ENCODE results near the gene ZMIZ1. TPM values are rescaled to one million over a fixed set of nuclear protein-coding genes. Genes with fewer than 3 reads are reported as not detected.

ZMIZ1 gene
- polyA plus RNA-seq, 1 experiment: 7.6 TPM

DNA sequence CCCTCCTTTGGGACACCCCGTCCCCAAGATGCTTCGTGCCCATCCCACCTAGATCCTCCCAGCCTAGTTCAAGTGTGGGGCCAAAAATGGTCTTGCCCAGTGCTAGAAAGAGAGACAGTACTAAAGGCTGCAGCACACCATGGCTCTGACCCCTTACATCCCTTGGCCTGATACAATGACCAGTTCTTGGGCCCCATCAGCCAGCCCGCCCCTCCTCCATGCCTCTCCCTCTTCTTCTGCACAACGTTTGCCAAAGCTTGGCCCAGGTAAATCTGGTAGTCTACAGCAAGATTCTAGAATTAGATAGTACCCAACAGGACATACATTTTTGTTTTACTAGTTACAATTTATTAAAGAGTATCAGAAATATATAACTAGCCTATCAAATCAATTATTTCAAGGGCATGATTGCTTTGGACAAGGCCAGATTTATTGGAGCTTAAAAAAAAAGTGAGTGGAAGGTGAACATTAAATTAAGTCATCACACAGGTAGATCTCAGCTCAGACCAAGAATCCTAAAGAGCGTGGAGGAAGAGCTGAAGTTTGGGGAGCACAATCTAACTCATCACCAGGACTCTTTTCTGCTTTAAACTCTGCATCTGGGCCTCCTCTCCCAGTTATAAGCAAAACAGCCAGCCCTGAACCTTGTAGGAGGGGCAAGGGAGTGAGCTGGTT lies 69.8 kb downstream of the ZMIZ1 start:
- ChIA-PET POLR2A (interaction anchor here (0.7 to 1.4 kb wide), 5 partner anchors 13 to 1104 kb away, joined by 3 to 4 read pairs (median 4); no protein-coding TSS in a partner anchor), CTCF (interaction anchor here (0.5 to 1.8 kb wide), 6 partner anchors 9 to 1091 kb away, joined by 3 to 11 read pairs (median 4); no protein-coding TSS in a partner anchor)
- TF ChIP-seq, protein P1, sequence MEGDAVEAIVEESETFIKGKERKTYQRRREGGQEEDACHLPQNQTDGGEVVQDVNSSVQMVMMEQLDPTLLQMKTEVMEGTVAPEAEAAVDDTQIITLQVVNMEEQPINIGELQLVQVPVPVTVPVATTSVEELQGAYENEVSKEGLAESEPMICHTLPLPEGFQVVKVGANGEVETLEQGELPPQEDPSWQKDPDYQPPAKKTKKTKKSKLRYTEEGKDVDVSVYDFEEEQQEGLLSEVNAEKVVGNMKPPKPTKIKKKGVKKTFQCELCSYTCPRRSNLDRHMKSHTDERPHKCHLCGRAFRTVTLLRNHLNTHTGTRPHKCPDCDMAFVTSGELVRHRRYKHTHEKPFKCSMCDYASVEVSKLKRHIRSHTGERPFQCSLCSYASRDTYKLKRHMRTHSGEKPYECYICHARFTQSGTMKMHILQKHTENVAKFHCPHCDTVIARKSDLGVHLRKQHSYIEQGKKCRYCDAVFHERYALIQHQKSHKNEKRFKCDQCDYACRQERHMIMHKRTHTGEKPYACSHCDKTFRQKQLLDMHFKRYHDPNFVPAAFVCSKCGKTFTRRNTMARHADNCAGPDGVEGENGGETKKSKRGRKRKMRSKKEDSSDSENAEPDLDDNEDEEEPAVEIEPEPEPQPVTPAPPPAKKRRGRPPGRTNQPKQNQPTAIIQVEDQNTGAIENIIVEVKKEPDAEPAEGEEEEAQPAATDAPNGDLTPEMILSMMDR (IDR thresholded peaks at IDR 0.05; ENCODE audit: low read depth, low read length): no peak
- no peaks in the 10 kb centered on the region for H3K27me3 ChIP-seq (ENCODE audit: control insufficient read depth, insufficient read depth, low read length)
- no peaks in the 10 kb centered on the region for H3K9me3 ChIP-seq (ENCODE audit: control insufficient read depth, insufficient read depth, low read length)
- peak overlapping the region; percentile 97 for H3K27ac ChIP-seq (ENCODE audit: low read depth, low read length)
- no peak overlapping the region for H3K4me3 ChIP-seq (ENCODE audit: low read depth, low read length)
- DNase-seq (ENCODE audit: low read depth, low spot score): no peak

DNA sequence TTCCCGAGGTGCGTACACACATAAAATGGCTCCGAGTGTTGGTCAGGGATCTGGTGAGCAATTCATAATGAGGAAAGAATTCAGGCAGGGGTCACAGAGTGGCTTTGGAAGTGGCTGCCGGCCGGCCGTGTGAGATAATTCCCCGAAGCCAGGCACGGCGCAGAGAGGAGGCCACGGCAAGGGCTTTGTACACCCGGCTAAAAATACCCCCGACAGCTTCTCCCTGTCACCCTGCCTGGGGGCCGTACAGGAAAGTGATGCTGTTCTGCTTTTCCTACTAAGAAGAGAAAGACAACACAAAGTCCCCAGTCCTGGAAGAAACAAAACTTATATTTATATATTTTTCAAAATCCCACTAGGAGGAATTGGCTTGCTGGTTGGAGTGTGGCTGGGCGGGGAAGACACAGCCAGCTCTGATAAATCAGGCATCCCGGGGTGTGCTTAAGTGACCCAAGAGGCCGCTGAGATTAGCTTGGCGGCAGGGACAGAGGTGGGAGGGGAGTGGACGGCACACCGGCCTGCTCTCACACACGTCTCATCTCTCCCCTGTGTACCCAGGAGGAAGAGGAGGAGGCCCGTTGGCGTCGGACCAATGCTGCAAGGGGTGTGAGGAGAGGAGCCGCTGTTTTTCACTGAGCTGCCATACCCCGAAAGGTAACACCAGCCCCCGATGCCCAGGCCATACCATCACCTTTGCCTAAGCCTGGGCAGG lies 70.5 kb downstream of the ZMIZ1 start:
- no peak overlapping the region for H3K4me3 ChIP-seq (ENCODE audit: low read depth, low read length)
- TF ChIP-seq, protein P1 (IDR thresholded peaks at IDR 0.05; ENCODE audit: low read depth, low read length): no peak
- ChIA-PET CTCF (interaction anchor here (0.5 to 1.8 kb wide), 5 partner anchors 9 to 59 kb away, joined by 3 to 11 read pairs (median 4); no protein-coding TSS in a partner anchor), POLR2A (interaction anchor here (0.7 to 1.4 kb wide), 5 partner anchors 12 to 1105 kb away, joined by 3 to 4 read pairs (median 4); no protein-coding TSS in a partner anchor)
- H3K27me3 ChIP-seq (ENCODE audit: control insufficient read depth, insufficient read depth, low read length): no peaks in the 10 kb centered on the region
- DNase-seq (ENCODE audit: low read depth, low spot score): peak; percentile 83
- peak overlapping the region; percentile 97 for H3K27ac ChIP-seq (ENCODE audit: low read depth, low read length)
- no peaks in the 10 kb centered on the region for H3K9me3 ChIP-seq (ENCODE audit: control insufficient read depth, insufficient read depth, low read length)

GRCh38 chr10:79140085-79140793 lies 71.5 kb downstream of the ZMIZ1 start:
- H3K4me3 ChIP-seq (ENCODE audit: low read depth, low read length): no peak overlapping the region
- H3K27me3 ChIP-seq (ENCODE audit: control insufficient read depth, insufficient read depth, low read length): no peaks in the 10 kb centered on the region
- TF ChIP-seq, protein P1 (IDR thresholded peaks at IDR 0.05; ENCODE audit: low read depth, low read length): no peak
- no peaks in the 10 kb centered on the region for H3K9me3 ChIP-seq (ENCODE audit: control insufficient read depth, insufficient read depth, low read length)
- ChIA-PET POLR2A (no interaction called here), CTCF (interaction anchor here (1.4 to 1.8 kb wide), 2 partner anchors 55 to 58 kb away, joined by 4 to 11 read pairs; no protein-coding TSS in a partner anchor)
- DNase-seq (ENCODE audit: low read depth, low spot score): no peak
- peak overlapping the region; percentile 97 for H3K27ac ChIP-seq (ENCODE audit: low read depth, low read length)

DNA sequence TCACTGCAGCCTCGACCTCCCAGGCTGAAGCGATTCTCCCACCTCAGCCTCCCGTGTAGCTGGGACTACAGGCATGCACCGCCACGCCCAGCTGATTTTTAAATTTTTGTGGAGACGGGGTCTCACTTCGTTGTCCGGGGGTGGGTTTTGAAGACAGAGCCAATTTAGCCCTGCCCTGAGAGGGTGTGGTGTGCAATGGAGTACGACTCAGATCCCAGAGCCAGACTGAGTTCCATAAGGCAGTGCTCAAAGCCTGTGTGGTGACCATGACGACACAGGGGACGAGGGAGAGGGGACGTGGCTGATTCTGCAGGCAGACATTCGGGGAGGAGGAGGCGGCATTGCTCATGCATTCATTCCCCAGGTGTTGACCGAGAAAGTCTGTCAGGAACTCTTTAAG lies 72.1 kb downstream of the ZMIZ1 start:
- POLR2A ChIA-PET: no interaction called here
- Histone ChIP-seq H3K27me3 (ENCODE audit: control insufficient read depth, insufficient read depth, low read length) (no peaks in the 10 kb centered on the region), H3K9me3 (ENCODE audit: control insufficient read depth, insufficient read depth, low read length) (no peaks in the 10 kb centered on the region), H3K4me3 (ENCODE audit: low read depth, low read length) (no peak overlapping the region), H3K27ac (ENCODE audit: low read depth, low read length) (peak overlapping the region; percentile 57)
- CTCF ChIA-PET: no interaction called here
- no peak for DNase-seq (ENCODE audit: low read depth, low spot score)
- TF ChIP-seq, protein P1 (IDR thresholded peaks at IDR 0.05; ENCODE audit: low read depth, low read length): no peak
